Activated naive CD4-positive, alpha-beta T cell treated with anti-CD3 and anti-CD28 coated beads, Interleukin-2, amount 10 ng/mL, durations not matched to agents 5 hours and 36 hours (primary cell): Measurements from ENCODE around the gene NHERF1. TPM values are rescaled to one million over a fixed set of nuclear protein-coding genes. Genes with fewer than 3 reads are reported as not detected.

Experiments
- microRNA-seq: library from miRNA; unstranded; fragments of <30 nt; microRNA quantifications from one replicate; pipeline ENCODE4 v1.2.0, GENCODE V29; 2022; ENCODE audit warnings: borderline microRNAs expressed, borderline replicate concordance
- total RNA-seq, 2 experiments: library from RNA; stranded (reverse); gene quantifications; one replicate each; pipeline ENCODE4 v1.2.3, GENCODE V29; 2021

Gene NHERF1
- total RNA-seq: 100 to 1,000 TPM; 256 to 262 TPM

GRCh38 chr17:74748529-74749278 lies at the start of gene NHERF1:
Gene NHERF1 (plus strand): TSS chr17:74748628. CDS start chr17:74748847, 219 bp downstream.

GRCh38 chr17:74712756-74713155 lies 35.7 kb upstream of the NHERF1 start, which contains the start of gene CD300LF:
Gene CD300LF (minus strand): TSS chr17:74712923. CDS start chr17:74712866, 57 bp downstream.

GRCh38 chr17:74736513-74737298 lies 11.7 kb upstream of the NHERF1 start, which contains the start of gene RAB37:
Gene RAB37 (plus strand): TSS chr17:74737256. CDS start chr17:74737273, 17 bp downstream.

GRCh38 chr17:74776044-74776962 lies 27.9 kb downstream of the NHERF1 start, which contains the start of gene NAT9:
Gene NAT9 (minus strand): TSS chr17:74776345. CDS start chr17:74775698, 647 bp downstream.

Small RNA genes within 50 kb of the gene (microRNA-seq; reads per million reads assigned to microRNA genes)
- 32.1 reads per million, percentile 59 among the genes with 10 or more reads in this experiment for gene MIR3615

Other genes with a start within 250 kb of the NHERF1 start
- not detected for gene CD300LB, start 217.2 kb upstream of the NHERF1 start, total RNA-seq
- gene CD300C, start 202.5 kb upstream of the NHERF1 start, total RNA-seq: under 1 TPM; 0.39 to 0.91 TPM
- not detected for gene CD300H, start 181.1 kb upstream of the NHERF1 start, total RNA-seq
- gene CD300LD, start 156.3 kb upstream of the NHERF1 start, total RNA-seq: not detected
- gene CD300E, start 124.9 kb upstream of the NHERF1 start, total RNA-seq: not detected
- gene CD300LF, start 35.7 kb upstream of the NHERF1 start, total RNA-seq: not detected
- 10 to 100 TPM; 44.7 to 48.1 TPM for gene RAB37, start 11.4 kb upstream of the NHERF1 start, total RNA-seq
- 10 to 100 TPM; 43.4 to 44.8 TPM for gene NAT9, start 27.7 kb downstream of the NHERF1 start, total RNA-seq
- gene GRIN2C, start 111.3 kb downstream of the NHERF1 start, total RNA-seq: under 1 TPM in 1 of 2 experiments, not detected in 1; 0.10 TPM
- 10 to 100 TPM; 22.3 to 22.9 TPM for gene FDXR, start 124.4 kb downstream of the NHERF1 start, total RNA-seq
- not detected for gene FADS6, start 145.0 kb downstream of the NHERF1 start, total RNA-seq
- not detected for gene USH1G, start 174.6 kb downstream of the NHERF1 start, total RNA-seq
- gene OTOP2, start 175.6 kb downstream of the NHERF1 start, total RNA-seq: not detected
- not detected for gene OTOP3, start 187.3 kb downstream of the NHERF1 start, total RNA-seq
- under 1 TPM; 0.58 to 0.79 TPM for gene HID1, start 224.1 kb downstream of the NHERF1 start, total RNA-seq
- under 1 TPM; 0.28 to 0.41 TPM for gene CDR2L, start 239.0 kb downstream of the NHERF1 start, total RNA-seq